Measurements from ENCODE around the gene ASPA. TPM values are rescaled to one million over a fixed set of nuclear protein-coding genes. Genes with fewer than 3 reads are reported as not detected.

ASPA gene
- polyA plus RNA-seq, 1 of the 3 experiments (the other 2 are of a cell fraction): not detected

GRCh38 chr17:3475251-3475685 lies 529 bp upstream of the ASPA start (continued):
- TF ChIP-seq ZBTB33 (IDR thresholded peaks at IDR 0.05; ENCODE audit: borderline replicate concordance, low read depth): no peak
- TF ChIP-seq, protein P1, sequence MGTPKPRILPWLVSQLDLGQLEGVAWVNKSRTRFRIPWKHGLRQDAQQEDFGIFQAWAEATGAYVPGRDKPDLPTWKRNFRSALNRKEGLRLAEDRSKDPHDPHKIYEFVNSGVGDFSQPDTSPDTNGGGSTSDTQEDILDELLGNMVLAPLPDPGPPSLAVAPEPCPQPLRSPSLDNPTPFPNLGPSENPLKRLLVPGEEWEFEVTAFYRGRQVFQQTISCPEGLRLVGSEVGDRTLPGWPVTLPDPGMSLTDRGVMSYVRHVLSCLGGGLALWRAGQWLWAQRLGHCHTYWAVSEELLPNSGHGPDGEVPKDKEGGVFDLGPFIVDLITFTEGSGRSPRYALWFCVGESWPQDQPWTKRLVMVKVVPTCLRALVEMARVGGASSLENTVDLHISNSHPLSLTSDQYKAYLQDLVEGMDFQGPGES (IDR thresholded peaks at IDR 0.05; ENCODE audit: low read depth, low read length): no peak
- TF ChIP-seq FOSL2 (IDR thresholded peaks at IDR 0.05; ENCODE audit: borderline replicate concordance, low read depth): no peak
- TF ChIP-seq, protein P2, sequence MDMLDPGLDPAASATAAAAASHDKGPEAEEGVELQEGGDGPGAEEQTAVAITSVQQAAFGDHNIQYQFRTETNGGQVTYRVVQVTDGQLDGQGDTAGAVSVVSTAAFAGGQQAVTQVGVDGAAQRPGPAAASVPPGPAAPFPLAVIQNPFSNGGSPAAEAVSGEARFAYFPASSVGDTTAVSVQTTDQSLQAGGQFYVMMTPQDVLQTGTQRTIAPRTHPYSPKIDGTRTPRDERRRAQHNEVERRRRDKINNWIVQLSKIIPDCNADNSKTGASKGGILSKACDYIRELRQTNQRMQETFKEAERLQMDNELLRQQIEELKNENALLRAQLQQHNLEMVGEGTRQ (IDR thresholded peaks at IDR 0.05; ENCODE audit: borderline replicate concordance, low read depth, low read length): no peak
- TF ChIP-seq, protein P3, sequence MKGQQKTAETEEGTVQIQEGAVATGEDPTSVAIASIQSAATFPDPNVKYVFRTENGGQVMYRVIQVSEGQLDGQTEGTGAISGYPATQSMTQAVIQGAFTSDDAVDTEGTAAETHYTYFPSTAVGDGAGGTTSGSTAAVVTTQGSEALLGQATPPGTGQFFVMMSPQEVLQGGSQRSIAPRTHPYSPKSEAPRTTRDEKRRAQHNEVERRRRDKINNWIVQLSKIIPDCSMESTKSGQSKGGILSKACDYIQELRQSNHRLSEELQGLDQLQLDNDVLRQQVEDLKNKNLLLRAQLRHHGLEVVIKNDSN (IDR thresholded peaks at IDR 0.05; ENCODE audit: borderline replicate concordance, low read depth): no peak

- H3K27me3 ChIP-seq (ENCODE audit: insufficient read depth): peaks cover 49% of the 10 kb centered on the region
- H3K9ac ChIP-seq: no peak overlapping the region
- CTCF ChIA-PET: no interaction called here
- H3K9me3 ChIP-seq: no peaks in the 10 kb centered on the region
- H4K20me1 ChIP-seq (ENCODE audit: insufficient read depth): no peaks in the 10 kb centered on the region
- no peak for TF ChIP-seq MEF2A (IDR thresholded peaks at IDR 0.05; ENCODE audit: borderline replicate concordance, low read depth)
- TF ChIP-seq RCOR1 (IDR thresholded peaks at IDR 0.05; ENCODE audit: low read length): no peak
- 5% methylated on average over 3 of the region's 3 CpGs for WGBS (ENCODE audit: low lambda C conversion rate)
- no peak overlapping the region for H3K4me3 ChIP-seq (ENCODE audit: low read depth in 2 of 2, low read length in 1 of 2)
- no peaks in the 10 kb centered on the region for H3F3A ChIP-seq (replicated peaks; ENCODE audit: insufficient read depth)
- H3K79me2 ChIP-seq (ENCODE audit: insufficient read depth): no peaks in the 10 kb centered on the region
- no peaks in the 10 kb centered on the region for H3K9me2 ChIP-seq
- H3K4me2 ChIP-seq: no peak overlapping the region
- DNase-seq: no peak
- H3K36me3 ChIP-seq (replicated peaks in 1 of 2; ENCODE audit: control insufficient read depth in 1 of 2, insufficient read depth in 2 of 2, low read length in 1 of 2): no peaks in the 10 kb centered on the region
- no peak overlapping the region for H2AFZ ChIP-seq (ENCODE audit: low read depth)
- H3K27ac ChIP-seq (ENCODE audit: low read depth in 2 of 2, low read length in 1 of 2): no peak overlapping the region
- H3K4me1 ChIP-seq (ENCODE audit: control insufficient read depth in 1 of 2, insufficient read depth in 2 of 2, low read depth in 1 of 2, low read length in 1 of 2): no peaks in the 10 kb centered on the region
- POLR2A ChIA-PET: no interaction called here
These were observed 4.2 kb downstream of the ASPA start for GRCh38 chr17:3479988-3480387.

DNA sequence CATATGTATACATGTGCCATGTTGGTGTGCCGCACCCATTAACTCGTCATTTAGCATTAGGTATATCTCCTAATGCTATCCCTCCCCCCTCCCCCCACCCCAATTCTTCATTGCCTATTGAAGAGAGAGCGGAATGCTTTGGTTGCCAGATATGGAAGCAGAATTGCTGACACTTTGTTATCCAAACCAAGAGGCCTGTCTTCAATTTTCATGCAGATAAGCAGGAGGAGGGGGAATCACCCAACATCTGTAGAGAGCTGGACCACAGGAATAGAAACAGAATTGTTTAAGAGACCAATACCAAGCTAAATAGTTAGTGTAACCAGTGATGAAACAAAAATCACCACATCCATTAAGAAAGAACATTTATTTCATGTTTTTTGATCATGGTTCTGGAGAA lies 7.1 kb downstream of the ASPA start:
- Histone ChIP-seq H3K36me3 (replicated peaks in 1 of 2; ENCODE audit: control insufficient read depth in 1 of 2, insufficient read depth in 2 of 2, low read length in 1 of 2) (no peaks in the 10 kb centered on the region), H3K27me3 (ENCODE audit: insufficient read depth) (peaks cover 70% of the 10 kb centered on the region), H2AFZ (ENCODE audit: low read depth) (no peak overlapping the region), H4K20me1 (ENCODE audit: insufficient read depth) (no peaks in the 10 kb centered on the region), H3K4me2 (no peak overlapping the region), H3K27ac (ENCODE audit: low read depth in 2 of 2, low read length in 1 of 2) (no peak overlapping the region), H3K4me1 (ENCODE audit: control insufficient read depth in 1 of 2, insufficient read depth in 2 of 2, low read depth in 1 of 2, low read length in 1 of 2) (no peaks in the 10 kb centered on the region), H3K9ac (no peak overlapping the region), H3K9me3 (no peaks in the 10 kb centered on the region), H3K79me2 (ENCODE audit: insufficient read depth) (no peaks in the 10 kb centered on the region), H3K4me3 (ENCODE audit: low read depth in 2 of 2, low read length in 1 of 2) (no peak overlapping the region), H3K9me2 (no peaks in the 10 kb centered on the region), H3F3A (replicated peaks; ENCODE audit: insufficient read depth) (no peaks in the 10 kb centered on the region)
- WGBS (ENCODE audit: low lambda C conversion rate): 0% methylated on average over 3 of the region's 3 CpGs
- no peak for DNase-seq
- CTCF ChIA-PET: no interaction called here
- POLR2A ChIA-PET: no interaction called here
- TF ChIP-seq MEF2A (IDR thresholded peaks at IDR 0.05; ENCODE audit: borderline replicate concordance, low read depth): no peak
- TF ChIP-seq RAD21 (IDR thresholded peaks at IDR 0.05; ENCODE audit: low read length): no peak
- TF ChIP-seq SIN3A (IDR thresholded peaks at IDR 0.05; ENCODE audit: borderline replicate concordance, low read depth, low read length): no peak
- no peak for TF ChIP-seq ZBTB33 (IDR thresholded peaks at IDR 0.05; ENCODE audit: borderline replicate concordance, low read depth)
- no peak for TF ChIP-seq JUND (IDR thresholded peaks at IDR 0.05)
- TF ChIP-seq TAF1 (IDR thresholded peaks at IDR 0.05; ENCODE audit: borderline replicate concordance, low read depth, low read length): no peak
- TF ChIP-seq GATA2 (CRISPR knock-in tag; IDR thresholded peaks at IDR 0.05): no peak
- TF ChIP-seq ELF1 (IDR thresholded peaks at IDR 0.05): no peak
- no peak for TF ChIP-seq CHD2 (IDR thresholded peaks at IDR 0.05; ENCODE audit: low read length, partially characterized antibody)
- TF ChIP-seq, protein P4, sequence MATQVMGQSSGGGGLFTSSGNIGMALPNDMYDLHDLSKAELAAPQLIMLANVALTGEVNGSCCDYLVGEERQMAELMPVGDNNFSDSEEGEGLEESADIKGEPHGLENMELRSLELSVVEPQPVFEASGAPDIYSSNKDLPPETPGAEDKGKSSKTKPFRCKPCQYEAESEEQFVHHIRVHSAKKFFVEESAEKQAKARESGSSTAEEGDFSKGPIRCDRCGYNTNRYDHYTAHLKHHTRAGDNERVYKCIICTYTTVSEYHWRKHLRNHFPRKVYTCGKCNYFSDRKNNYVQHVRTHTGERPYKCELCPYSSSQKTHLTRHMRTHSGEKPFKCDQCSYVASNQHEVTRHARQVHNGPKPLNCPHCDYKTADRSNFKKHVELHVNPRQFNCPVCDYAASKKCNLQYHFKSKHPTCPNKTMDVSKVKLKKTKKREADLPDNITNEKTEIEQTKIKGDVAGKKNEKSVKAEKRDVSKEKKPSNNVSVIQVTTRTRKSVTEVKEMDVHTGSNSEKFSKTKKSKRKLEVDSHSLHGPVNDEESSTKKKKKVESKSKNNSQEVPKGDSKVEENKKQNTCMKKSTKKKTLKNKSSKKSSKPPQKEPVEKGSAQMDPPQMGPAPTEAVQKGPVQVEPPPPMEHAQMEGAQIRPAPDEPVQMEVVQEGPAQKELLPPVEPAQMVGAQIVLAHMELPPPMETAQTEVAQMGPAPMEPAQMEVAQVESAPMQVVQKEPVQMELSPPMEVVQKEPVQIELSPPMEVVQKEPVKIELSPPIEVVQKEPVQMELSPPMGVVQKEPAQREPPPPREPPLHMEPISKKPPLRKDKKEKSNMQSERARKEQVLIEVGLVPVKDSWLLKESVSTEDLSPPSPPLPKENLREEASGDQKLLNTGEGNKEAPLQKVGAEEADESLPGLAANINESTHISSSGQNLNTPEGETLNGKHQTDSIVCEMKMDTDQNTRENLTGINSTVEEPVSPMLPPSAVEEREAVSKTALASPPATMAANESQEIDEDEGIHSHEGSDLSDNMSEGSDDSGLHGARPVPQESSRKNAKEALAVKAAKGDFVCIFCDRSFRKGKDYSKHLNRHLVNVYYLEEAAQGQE (IDR thresholded peaks at IDR 0.05; ENCODE audit: low read depth, low read length): no peak

Measured in SK-N-SH (cell line).